Stimulated activated naive CD8-positive, alpha-beta T cell treated with anti-CD3 and anti-CD28 coated beads, Interleukin-15, Interleukin-2, amounts not matched to agents 100 ng/mL and 50 ng/mL, for 24 hours (primary cell): ENCODE measurements around the gene PRKN.
"Not testable (repeated sequence)": the region's sequence is repeated elsewhere in the genome, so short reads cannot be mapped to it uniquely, and the experiment has no call there.

Experiments
- H3K27ac Mint-ChIP-seq: one replicate; pipeline ENCODE4 v1.8.0; 2021; ENCODE audit warnings: mild to moderate bottlenecking, mixed read lengths
- H3K27me3 Mint-ChIP-seq: one replicate; pipeline ENCODE4 v1.8.0; 2021; ENCODE audit warnings: mixed read lengths
- H3K36me3 Mint-ChIP-seq: one replicate; pipeline ENCODE4 v1.8.0; 2021; ENCODE audit warnings: low read depth, mixed read lengths
- H3K4me1 Mint-ChIP-seq: one replicate; pipeline ENCODE4 v1.8.0; 2021; ENCODE audit warnings: low read depth, mixed read lengths
- H3K4me3 Mint-ChIP-seq: one replicate; pipeline ENCODE4 v1.8.0; 2021; ENCODE audit warnings: mild to moderate bottlenecking, mixed read lengths
- H3K9me3 Mint-ChIP-seq: one replicate; pipeline ENCODE4 v1.8.0; 2021; ENCODE audit warnings: mixed read lengths

PRKN gene

DNA sequence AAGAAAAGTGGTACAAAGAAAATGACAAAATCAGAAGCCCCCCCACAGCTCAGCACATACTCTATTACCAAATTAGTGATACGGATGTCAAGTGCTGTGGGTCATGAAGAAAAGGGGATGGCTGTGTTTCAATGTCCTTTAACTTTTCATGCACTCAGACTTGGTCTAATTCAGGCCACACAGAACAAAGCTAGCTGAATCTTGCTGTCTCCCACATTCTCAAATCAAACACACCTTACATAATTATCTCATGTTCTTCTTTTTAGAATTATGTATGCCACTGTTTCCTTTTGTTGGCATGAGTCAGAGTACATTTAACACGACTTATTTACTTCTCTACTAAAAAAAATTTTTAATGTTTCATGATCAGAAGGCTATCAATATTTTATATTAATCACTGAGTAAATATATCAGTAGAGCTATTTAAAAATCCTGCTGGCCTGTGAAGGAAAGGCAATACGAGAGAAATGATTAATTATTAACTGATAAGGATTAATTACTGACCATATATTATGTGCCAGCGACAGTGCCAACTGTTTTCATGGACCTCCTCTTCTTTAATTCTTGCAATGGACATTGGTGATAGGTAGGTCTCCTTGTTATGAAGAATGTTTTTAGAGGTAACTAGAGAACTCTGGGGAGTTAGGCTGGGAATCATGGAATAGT, 857.2 kb downstream of the PRKN start:
- H3K4me1 Mint-ChIP-seq, result no peaks in the 10 kb centered on the region
- H3K4me3 Mint-ChIP-seq, result no peak overlapping the region
- H3K9me3 Mint-ChIP-seq, result no peaks in the 10 kb centered on the region
- no peaks in the 10 kb centered on the region for H3K36me3 Mint-ChIP-seq
- no peaks in the 10 kb centered on the region for H3K27me3 Mint-ChIP-seq
- no peak overlapping the region for H3K27ac Mint-ChIP-seq

DNA sequence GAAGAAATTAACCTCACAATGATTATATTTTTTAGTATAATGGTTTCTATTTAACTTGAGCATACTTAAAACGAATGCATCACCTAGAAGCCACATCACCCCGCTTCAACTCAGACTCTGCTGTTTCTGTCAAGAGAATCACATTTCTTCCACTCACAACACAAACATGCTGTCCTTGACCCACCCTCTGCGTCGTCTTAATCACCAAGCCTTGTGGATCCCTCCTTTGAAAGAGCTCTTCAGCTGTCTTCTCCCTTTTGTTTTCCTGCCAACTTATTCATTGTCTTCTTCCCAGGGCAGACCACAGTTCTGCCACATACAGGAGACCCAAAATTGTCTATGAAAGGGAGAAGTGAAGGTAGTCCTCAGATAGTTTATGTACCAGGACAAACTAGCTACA, 858.1 kb downstream of the PRKN start:
- no peak overlapping the region for H3K4me3 Mint-ChIP-seq
- H3K27ac Mint-ChIP-seq, result no peak overlapping the region
- no peaks in the 10 kb centered on the region for H3K9me3 Mint-ChIP-seq
- no peaks in the 10 kb centered on the region for H3K4me1 Mint-ChIP-seq
- no peaks in the 10 kb centered on the region for H3K36me3 Mint-ChIP-seq
- H3K27me3 Mint-ChIP-seq, result no peaks in the 10 kb centered on the region

DNA sequence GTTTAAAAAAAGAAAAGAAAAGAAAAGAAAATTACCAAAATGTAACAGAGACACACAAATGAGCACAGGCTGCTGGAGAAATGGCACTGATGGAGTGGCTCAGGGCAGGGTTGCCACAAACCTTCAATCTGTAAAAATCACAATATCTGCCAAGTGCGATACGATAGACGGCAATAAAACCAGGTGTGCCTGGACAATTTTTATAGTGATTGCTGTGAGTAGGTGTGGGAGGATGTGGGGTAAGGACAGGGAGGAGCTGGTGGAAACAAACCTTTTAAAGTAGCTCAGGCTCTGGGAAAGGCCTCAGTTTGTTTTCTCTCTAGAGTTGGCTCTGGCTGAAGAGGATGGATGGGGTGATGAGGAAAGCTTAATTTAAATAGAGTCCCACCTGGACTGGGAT, 861.0 kb downstream of the PRKN start:
- Mint-ChIP-seq H3K9me3 (peaks cover 3% of the 10 kb centered on the region), H3K36me3 (no peaks in the 10 kb centered on the region), H3K4me1 (no peaks in the 10 kb centered on the region), H3K27me3 (no peaks in the 10 kb centered on the region), H3K27ac (no peak overlapping the region), H3K4me3 (no peak overlapping the region)

DNA sequence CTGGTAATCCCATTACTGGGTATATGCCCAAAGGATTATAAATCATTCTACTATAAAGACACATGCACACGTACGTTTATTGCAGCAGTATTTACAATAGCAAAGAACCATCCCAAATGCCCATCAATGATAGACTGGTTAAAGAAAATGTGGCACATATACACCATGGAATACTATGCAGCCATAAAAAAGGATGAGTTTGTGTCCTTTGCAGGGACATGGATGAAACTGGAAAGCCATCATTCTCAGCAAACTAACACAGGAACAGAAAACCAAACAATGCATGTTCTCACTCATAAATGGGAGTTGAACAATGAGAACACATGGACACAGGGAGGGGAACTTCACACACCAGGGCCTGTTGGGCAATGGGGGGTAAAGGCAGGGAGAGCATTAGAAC, 866.5 kb downstream of the PRKN start:
- H3K9me3 Mint-ChIP-seq, H3K27me3 Mint-ChIP-seq, H3K4me1 Mint-ChIP-seq, H3K4me3 Mint-ChIP-seq, H3K36me3 Mint-ChIP-seq, H3K27ac Mint-ChIP-seq: not testable (repeated sequence)

DNA sequence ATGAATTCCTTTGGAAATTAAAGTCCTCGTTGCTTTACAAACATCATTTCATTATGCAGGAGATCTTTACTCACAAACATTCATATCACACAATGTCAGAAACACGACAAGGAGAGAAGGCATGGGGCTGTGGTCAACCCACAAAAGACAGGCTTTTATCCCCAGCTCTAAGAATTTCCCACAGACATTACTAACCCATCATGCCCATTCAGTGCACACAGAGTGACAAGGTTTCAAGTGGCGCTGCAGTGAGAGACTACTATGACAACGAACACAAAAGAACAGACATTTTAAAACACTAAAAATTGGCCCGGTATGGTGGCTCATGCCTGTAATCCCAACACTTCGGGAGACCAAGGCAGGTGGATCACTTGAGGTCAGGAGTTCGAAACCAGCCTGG, 873.9 kb downstream of the PRKN start:
- no peaks in the 10 kb centered on the region for H3K4me1 Mint-ChIP-seq
- H3K27me3 Mint-ChIP-seq, result no peaks in the 10 kb centered on the region
- H3K4me3 Mint-ChIP-seq, result no peak overlapping the region
- H3K27ac Mint-ChIP-seq, result no peak overlapping the region
- no peaks in the 10 kb centered on the region for H3K36me3 Mint-ChIP-seq
- no peaks in the 10 kb centered on the region for H3K9me3 Mint-ChIP-seq

DNA sequence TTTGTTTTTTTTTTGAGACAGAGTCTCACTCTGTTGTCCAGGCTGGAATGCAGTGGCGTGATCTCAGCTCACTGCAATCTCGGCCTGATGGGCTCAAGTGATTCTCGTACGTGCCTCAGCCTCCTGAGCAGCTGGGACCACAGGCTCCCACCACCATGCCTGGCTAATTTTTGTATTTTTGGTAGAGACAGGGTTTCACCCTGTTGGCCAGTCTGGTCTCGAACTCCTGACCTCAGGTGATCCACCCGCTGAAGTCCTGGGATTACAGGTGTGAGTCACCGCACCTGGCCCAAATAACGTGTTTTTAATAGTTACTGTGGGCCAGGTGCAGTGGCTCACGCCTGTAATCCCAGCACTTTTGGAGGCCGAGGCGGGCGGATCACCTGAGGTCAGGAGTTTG, 876.1 kb downstream of the PRKN start:
- H3K4me3 Mint-ChIP-seq, H3K27me3 Mint-ChIP-seq, H3K9me3 Mint-ChIP-seq, H3K27ac Mint-ChIP-seq, H3K4me1 Mint-ChIP-seq, H3K36me3 Mint-ChIP-seq: not testable (repeated sequence)

DNA sequence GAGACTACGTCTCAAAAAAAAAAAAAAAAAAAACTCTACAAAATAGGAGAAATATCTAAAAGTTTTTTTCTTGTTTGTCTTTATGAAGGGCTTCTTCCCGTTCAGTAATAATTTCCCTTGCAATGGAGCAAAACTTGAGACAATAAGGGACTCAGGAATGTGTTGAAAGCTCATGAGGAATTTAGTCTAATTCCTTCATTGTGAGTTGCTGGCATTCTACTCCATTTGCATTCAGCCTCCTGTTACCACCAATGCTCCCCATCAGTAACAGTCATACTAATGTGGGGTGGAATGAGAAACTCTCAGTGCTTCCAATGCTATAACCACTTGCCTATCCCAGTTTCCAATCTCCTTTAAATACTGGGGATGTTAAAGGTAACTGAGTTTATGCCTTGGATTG, 877.0 kb downstream of the PRKN start:
- Mint-ChIP-seq H3K9me3 (no peaks in the 10 kb centered on the region), H3K36me3 (no peaks in the 10 kb centered on the region), H3K4me3 (no peak overlapping the region), H3K27me3 (no peaks in the 10 kb centered on the region), H3K27ac (no peak overlapping the region), H3K4me1 (no peaks in the 10 kb centered on the region)

DNA sequence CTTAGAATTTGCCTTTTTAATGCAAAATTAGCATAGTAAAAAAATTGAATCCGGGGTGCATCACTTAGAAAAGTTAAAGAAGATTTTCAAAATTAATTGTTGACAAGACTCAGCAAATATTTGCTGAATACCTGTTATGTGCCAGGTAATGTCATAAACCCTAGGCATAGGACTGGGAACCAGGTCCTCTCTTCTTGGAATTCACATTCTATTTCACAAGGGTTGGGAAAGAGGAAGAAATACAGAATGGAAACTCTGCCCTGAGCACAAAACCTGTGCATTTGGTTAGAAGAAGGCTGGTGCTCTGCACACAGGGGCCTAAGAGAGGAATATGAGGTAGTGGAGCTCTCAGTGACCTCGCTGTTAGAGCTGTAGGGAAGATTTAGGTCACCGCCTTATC, 879.9 kb downstream of the PRKN start:
- Mint-ChIP-seq H3K4me3 (no peak overlapping the region), H3K4me1 (no peaks in the 10 kb centered on the region), H3K27me3 (no peaks in the 10 kb centered on the region), H3K9me3 (no peaks in the 10 kb centered on the region), H3K36me3 (no peaks in the 10 kb centered on the region), H3K27ac (no peak overlapping the region)

DNA sequence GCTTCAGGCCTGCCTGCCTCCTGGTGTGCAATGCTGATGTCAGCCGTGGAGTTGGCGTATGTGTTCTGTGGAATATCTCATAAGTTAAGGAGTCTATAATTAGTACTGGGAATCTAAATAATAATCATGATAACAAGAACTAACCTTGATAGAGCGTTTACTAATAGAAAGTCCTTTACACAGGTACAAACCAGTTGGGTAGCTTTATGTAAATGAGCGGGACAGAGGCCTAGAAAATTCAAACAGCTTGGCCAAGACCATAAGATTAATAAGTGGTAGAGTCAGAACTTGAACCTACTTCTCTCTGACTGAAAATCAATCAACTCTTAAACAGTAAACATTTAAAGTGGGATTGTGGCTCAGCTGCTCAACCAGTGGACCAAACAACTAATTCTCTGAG, 882.8 kb downstream of the PRKN start:
- Mint-ChIP-seq H3K9me3 (no peaks in the 10 kb centered on the region), H3K27ac (no peak overlapping the region), H3K4me3 (no peak overlapping the region), H3K4me1 (no peaks in the 10 kb centered on the region), H3K36me3 (no peaks in the 10 kb centered on the region), H3K27me3 (no peaks in the 10 kb centered on the region)

DNA sequence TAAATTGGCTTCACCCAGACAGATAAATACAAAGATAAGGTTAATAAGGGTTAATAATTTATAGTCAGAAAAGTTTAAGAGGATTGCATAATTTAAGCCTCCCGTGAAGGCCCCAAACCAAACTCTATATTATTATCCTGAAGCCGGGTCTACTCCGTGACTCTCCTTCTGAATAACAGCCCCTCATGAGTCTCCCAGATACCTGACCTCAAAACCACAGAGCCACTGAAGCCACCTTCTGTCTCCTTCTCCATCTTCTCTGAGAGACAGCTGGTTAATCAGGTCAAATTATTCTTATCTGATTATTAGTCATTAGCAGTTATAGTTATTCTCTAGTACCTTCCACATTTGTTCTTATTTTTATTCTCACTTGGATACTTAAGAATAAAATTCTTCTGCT, 884.5 kb downstream of the PRKN start:
- H3K27ac Mint-ChIP-seq, result no peak overlapping the region
- H3K4me3 Mint-ChIP-seq, result no peak overlapping the region
- no peaks in the 10 kb centered on the region for H3K36me3 Mint-ChIP-seq
- H3K4me1 Mint-ChIP-seq, result no peaks in the 10 kb centered on the region
- no peaks in the 10 kb centered on the region for H3K9me3 Mint-ChIP-seq
- H3K27me3 Mint-ChIP-seq, result no peaks in the 10 kb centered on the region

DNA sequence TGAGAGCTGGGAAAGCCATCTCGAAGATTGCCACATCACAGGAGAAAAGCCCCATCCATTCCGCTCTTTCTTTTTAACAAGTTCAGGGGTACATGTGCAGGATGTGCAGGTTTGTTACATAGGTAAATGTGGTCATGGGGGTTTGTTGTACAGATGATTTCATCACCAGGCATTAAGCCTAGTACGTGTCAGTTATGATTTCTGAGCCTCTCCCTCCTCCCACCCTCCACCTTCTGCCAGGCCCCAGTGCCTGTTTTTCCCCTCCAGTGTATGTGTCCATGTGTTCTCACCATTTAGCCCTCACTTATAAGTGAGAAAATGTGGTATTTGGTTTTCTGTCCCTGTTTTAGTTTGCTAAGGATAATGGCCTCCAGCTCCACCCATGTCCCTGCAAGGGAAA, 887.2 kb downstream of the PRKN start:
- no peak overlapping the region for H3K4me3 Mint-ChIP-seq
- no peaks in the 10 kb centered on the region for H3K9me3 Mint-ChIP-seq
- H3K27me3 Mint-ChIP-seq, result no peaks in the 10 kb centered on the region
- H3K27ac Mint-ChIP-seq, result no peak overlapping the region
- H3K36me3 Mint-ChIP-seq, result no peaks in the 10 kb centered on the region
- no peaks in the 10 kb centered on the region for H3K4me1 Mint-ChIP-seq

DNA sequence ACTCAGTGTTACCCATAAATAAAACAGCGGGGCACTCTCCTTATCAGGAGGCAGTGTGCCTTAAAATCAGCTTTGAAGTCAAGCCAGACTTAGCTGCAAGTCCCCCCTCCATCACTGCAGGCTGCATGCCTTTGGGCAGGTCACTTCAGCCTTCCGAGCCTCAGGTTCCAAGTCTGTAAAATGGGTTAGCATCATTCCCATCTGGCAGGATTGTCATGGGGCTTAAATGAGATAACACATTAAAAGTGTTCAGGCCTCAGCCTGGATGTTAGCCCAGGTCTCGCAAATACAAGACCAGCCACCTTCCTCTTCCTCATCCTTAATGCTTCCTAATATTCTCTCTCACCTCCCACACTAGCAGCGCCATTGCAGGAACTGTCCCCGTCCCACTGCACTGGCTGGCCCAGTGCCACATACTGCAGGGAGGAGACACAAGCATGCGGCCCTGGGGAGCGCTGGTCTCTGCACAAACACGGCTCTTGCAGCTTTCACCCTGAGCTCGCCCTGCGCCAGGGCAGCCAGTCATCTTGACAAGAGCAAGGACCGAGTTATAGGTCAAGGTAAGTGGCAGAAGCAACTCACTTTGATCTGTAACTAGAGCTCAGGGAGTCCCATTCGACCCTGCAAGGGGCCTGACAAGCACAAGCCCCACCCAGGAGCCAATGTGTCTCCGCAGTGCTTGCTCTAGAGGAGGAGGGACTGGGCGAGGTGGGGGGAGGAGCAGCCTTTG, 889.1 kb downstream of the PRKN start:
- Mint-ChIP-seq H3K27me3 (no peaks in the 10 kb centered on the region), H3K9me3 (no peaks in the 10 kb centered on the region), H3K36me3 (no peaks in the 10 kb centered on the region), H3K4me3 (no peak overlapping the region), H3K27ac (no peak overlapping the region), H3K4me1 (no peaks in the 10 kb centered on the region)

DNA sequence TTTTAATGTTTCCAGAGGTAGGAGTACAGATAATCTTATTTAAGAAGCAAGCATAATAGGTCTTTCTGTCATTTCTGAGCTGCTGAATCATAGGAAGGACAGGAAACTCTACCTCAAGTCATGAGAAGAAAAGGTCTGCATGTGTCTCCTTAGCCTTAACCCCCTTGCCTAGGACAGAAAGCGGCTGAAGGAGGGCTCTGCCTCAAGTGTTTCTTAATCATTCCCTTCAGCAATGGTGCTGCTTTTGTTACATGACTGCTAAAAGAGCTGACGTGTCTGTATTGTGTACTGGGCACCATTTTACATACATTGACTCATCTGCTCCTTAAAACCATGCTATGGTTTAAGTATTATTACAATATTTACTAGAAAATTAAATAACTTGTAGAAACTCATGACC, 889.7 kb downstream of the PRKN start:
- no peak overlapping the region for H3K4me3 Mint-ChIP-seq

DNA sequence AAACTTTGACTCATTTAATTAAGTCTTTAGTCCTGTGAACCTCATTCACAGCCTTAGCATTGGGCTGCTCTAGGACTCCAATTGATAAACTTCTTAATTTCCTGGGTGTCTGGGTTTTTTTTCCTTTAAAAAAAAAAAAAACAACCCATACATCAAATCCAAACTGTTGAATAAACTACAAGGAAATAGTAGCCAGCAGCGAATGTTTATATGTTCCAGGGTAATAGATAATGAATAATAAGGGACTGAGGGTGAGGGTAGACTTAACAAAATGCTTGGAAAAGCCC, 890.2 kb downstream of the PRKN start:
- H3K27ac Mint-ChIP-seq, result no peak overlapping the region
- no peak overlapping the region for H3K4me3 Mint-ChIP-seq
- H3K9me3 Mint-ChIP-seq, result no peaks in the 10 kb centered on the region
- H3K4me1 Mint-ChIP-seq, result no peaks in the 10 kb centered on the region
- no peaks in the 10 kb centered on the region for H3K36me3 Mint-ChIP-seq
- H3K27me3 Mint-ChIP-seq, result no peaks in the 10 kb centered on the region

More for the DNA sequence above, 889.7 kb downstream of the PRKN start:
- Mint-ChIP-seq H3K27ac (no peak overlapping the region), H3K9me3 (no peaks in the 10 kb centered on the region), H3K36me3 (no peaks in the 10 kb centered on the region), H3K4me1 (no peaks in the 10 kb centered on the region), H3K27me3 (no peaks in the 10 kb centered on the region)

DNA sequence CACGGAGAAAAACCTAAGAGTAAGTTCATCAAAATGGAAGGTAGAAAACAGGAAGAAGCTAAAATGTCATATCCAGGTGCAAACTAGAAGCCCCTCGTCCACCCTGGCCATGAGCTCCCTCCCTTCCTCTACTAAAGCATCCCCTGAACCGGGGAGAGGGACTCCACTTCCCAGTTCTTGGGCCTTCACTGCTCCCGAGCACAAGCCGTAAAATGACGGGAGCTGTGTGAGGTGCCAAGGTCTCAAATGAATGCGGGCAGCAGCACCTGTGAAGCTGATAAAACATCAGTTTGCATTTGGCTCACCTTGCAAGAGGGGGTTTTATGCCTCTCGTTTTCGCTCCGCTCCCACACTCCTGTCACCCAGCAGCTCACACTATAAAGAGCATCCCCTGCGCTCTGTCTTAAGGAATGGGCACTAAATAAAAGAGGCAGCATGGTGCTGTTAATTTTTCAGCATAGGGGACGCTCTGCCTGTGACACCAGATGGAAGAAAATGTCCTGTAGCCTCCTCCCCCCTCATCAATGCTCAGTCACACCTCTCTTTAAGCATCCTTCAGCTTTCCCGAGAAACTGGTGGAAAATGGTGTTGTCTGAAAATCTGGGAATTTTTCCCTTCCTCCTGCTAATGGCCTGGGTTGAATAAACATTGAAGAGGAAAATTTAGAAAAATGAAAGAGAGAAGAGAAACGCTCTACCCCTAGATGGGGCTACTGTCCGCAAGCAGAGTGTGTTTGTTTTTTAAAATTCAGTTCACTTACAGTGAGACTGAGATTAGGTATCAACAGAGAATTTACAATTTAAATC, 890.7 kb downstream of the PRKN start:
- Mint-ChIP-seq H3K9me3 (no peaks in the 10 kb centered on the region), H3K36me3 (no peaks in the 10 kb centered on the region), H3K27ac (no peak overlapping the region), H3K4me1 (no peaks in the 10 kb centered on the region), H3K4me3 (no peak overlapping the region), H3K27me3 (no peaks in the 10 kb centered on the region)
